K562 (cell line): ENCODE results near the gene SLC18B1. TPM values are rescaled to one million over a fixed set of nuclear protein-coding genes. Genes with fewer than 3 reads are reported as not detected.

Experiments used
- CBFA2T3 ChIP-seq: fragments of 450-650 bp; IDR thresholded peaks from 2 replicates; pipeline ENCODE4 v1.6.1; 2017
- CHAMP1 ChIP-seq: fragments of 450-650 bp; IDR thresholded peaks from 2 replicates; pipeline ENCODE4 v1.6.1; 2016; ENCODE audit warnings: mild to moderate bottlenecking
- CUX1 ChIP-seq: fragments of 200-800 bp; sonication (Bioruptor generic); IDR thresholded peaks from 2 replicates; pipeline ENCODE4 v1.6.1; 2016; ENCODE audit warnings: missing genetic modification characterization, missing compliant biosample characterization
- DACH1 ChIP-seq: fragments of 450-650 bp; IDR thresholded peaks from 2 replicates; pipeline ENCODE4 v1.6.1; 2018; ENCODE audit not compliant: partially characterized antibody
- GTF2B ChIP-seq: IDR thresholded peaks from 2 replicates; pipeline ENCODE4 v1.6.1; 2011; ENCODE audit not compliant: insufficient read length; ENCODE audit errors: extremely low read depth
- NFIC ChIP-seq: fragments of 450-650 bp; IDR thresholded peaks from 2 replicates; pipeline ENCODE4 v1.6.1; 2017; ENCODE audit warnings: mild to moderate bottlenecking, inconsistent platforms
- RBM15 ChIP-seq: fragments of 200-400 bp; formaldehyde crosslinking; IDR thresholded peaks from 2 replicates; pipeline ENCODE4 v1.6.1; 2018; ENCODE audit warnings: mild to moderate bottlenecking, low read length, moderate library complexity; ENCODE audit not compliant: insufficient read depth
- RBM22 ChIP-seq: fragments of 200-400 bp; formaldehyde crosslinking; IDR thresholded peaks from 2 replicates; pipeline ENCODE4 v1.6.1; 2018; ENCODE audit warnings: low read length, low read depth; ENCODE audit not compliant: poor library complexity, severe bottlenecking
- SMARCB1 ChIP-seq: IDR thresholded peaks from 2 replicates; pipeline ENCODE4 v1.6.1; 2011; ENCODE audit warnings: improper control_type of control experiment, low read depth; ENCODE audit not compliant: insufficient read length
- TFAP4 ChIP-seq: sonication (generic); formaldehyde crosslinking; IDR thresholded peaks from 2 replicates; pipeline ENCODE4 v1.8.0; 2022; ENCODE audit warnings: missing genetic modification reagents, mild to moderate bottlenecking, moderate library complexity, borderline replicate concordance
- ZBTB8A ChIP-seq: fragments of 450-650 bp; IDR thresholded peaks from 2 replicates; pipeline ENCODE4 v1.6.1; 2018; ENCODE audit warnings: mild to moderate bottlenecking, moderate library complexity; ENCODE audit not compliant: partially characterized antibody
- ZNF592 ChIP-seq: fragments of 450-650 bp; IDR thresholded peaks from 2 replicates; pipeline ENCODE4 v1.6.1; 2017; ENCODE audit warnings: antibody characterized with exemption, mild to moderate bottlenecking
- polyA plus RNA-seq, 8 experiments: library from polyadenylated mRNA; depleted of rRNA in 4 of 8; stranded (reverse) in 5 of 8; unstranded in 3 of 8; fragments of >200 nt; fragmentation: Nextera tagmentation in 2 of 8; fragmentation: Illumina TruSeq in 1 of 8; extraction: Ambion mirVana in 2 of 8; extraction: Trizol in 1 of 8; gene quantifications; 2 replicates each; pipeline versions ENCODE4 v1.2.1 to v1.2.3, GENCODE V29; 2011 to 2014; ENCODE audit warnings: inconsistent platforms in 1 of 8, missing spikeins in 1 of 8
- total RNA-seq, 7 experiments: library from RNA; depleted of rRNA in 6 of 7; stranded (reverse); fragments of >200 nt in 6 of 7; fragmentation: Illumina TruSeq in 2 of 7; extraction: Trizol in 2 of 7; gene quantifications; 2 replicates each; pipeline versions ENCODE4 v1.2.1 to v1.2.3, GENCODE V29; 2011 to 2021; ENCODE audit warnings: low replicate concordance in 1 of 7

SLC18B1 gene
- total and polyA plus RNA-seq, 9 of the 15 experiments (the other 6 are each of a cell fraction or from before 2014, with no cell fraction given): 10.4 to 49.1 (median 32.0) TPM

GRCh38 chr6:132797951-132798868 lies at the start of gene SLC18B1 (continued):
- TF ChIP-seq ZNF592 (no peak), SMARCB1 (no peak), GTF2B (no peak), TFAP4 (peak; percentile 74; the same call in 1 of the 2 replicates), NFIC (peak; percentile 60), RBM22 (peak; percentile 32), DACH1 (no peak), ZBTB8A (no peak), CUX1 (CRISPR knock-in tag) (no peak), CHAMP1 (no peak), CBFA2T3 (peak; percentile 10; the same call in 1 of the 2 replicates), RBM15 (no peak)
